Measurements from ENCODE around the gene PBXIP1. TPM values are rescaled to one million over a fixed set of nuclear protein-coding genes. Genes with fewer than 3 reads are reported as not detected.

Gene PBXIP1
- total and polyA plus RNA-seq, 2 of the 13 experiments (the other 11 are each of a cell fraction or from before 2014, with no cell fraction given) = 16.3 to 31.9 TPM

DNA sequence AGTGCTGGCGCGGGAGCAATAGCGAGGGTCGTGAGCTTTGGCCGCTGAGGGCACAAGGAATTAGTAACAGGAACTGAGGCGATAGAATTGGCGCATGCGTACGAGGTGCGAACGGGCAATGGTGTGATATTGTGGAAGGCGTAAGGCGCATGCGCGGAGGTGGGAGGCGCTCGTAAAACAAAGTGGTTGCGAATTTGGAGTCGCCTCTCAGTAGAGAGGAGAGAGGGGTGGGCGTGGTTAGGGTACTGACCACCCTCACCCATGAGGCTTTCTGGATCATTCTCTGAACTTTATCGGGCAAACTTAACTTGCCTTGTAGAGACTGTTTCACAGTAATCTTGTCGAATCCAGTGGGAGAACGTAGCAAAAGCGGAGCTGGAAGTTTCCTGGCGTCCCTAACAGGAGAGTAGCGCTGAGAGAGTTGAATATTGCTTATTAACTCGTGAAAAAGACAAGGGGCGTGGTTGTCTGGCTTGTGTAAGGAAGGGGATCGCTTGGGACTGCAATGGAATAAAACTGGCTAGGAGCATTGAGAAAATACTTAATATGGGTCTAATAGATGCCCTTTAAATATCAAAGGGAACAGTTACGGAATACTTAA, 19.0 kb upstream of the PBXIP1 start (continued):
- TF ChIP-seq, protein P1, sequence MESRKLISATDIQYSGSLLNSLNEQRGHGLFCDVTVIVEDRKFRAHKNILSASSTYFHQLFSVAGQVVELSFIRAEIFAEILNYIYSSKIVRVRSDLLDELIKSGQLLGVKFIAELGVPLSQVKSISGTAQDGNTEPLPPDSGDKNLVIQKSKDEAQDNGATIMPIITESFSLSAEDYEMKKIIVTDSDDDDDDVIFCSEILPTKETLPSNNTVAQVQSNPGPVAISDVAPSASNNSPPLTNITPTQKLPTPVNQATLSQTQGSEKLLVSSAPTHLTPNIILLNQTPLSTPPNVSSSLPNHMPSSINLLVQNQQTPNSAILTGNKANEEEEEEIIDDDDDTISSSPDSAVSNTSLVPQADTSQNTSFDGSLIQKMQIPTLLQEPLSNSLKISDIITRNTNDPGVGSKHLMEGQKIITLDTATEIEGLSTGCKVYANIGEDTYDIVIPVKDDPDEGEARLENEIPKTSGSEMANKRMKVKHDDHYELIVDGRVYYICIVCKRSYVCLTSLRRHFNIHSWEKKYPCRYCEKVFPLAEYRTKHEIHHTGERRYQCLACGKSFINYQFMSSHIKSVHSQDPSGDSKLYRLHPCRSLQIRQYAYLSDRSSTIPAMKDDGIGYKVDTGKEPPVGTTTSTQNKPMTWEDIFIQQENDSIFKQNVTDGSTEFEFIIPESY (CRISPR knock-in tag; IDR thresholded peaks at IDR 0.05) = peak; percentile 3; the same call in 1 of the 2 replicates
- TF ChIP-seq, protein P2, sequence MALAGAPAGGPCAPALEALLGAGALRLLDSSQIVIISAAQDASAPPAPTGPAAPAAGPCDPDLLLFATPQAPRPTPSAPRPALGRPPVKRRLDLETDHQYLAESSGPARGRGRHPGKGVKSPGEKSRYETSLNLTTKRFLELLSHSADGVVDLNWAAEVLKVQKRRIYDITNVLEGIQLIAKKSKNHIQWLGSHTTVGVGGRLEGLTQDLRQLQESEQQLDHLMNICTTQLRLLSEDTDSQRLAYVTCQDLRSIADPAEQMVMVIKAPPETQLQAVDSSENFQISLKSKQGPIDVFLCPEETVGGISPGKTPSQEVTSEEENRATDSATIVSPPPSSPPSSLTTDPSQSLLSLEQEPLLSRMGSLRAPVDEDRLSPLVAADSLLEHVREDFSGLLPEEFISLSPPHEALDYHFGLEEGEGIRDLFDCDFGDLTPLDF (CRISPR knock-in tag; IDR thresholded peaks at IDR 0.05) = no peak
- TF ChIP-seq, protein P3, sequence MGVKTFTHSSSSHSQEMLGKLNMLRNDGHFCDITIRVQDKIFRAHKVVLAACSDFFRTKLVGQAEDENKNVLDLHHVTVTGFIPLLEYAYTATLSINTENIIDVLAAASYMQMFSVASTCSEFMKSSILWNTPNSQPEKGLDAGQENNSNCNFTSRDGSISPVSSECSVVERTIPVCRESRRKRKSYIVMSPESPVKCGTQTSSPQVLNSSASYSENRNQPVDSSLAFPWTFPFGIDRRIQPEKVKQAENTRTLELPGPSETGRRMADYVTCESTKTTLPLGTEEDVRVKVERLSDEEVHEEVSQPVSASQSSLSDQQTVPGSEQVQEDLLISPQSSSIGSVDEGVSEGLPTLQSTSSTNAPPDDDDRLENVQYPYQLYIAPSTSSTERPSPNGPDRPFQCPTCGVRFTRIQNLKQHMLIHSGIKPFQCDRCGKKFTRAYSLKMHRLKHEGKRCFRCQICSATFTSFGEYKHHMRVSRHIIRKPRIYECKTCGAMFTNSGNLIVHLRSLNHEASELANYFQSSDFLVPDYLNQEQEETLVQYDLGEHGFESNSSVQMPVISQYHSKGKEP (CRISPR knock-in tag; IDR thresholded peaks at IDR 0.05) = no peak
- TF ChIP-seq, protein P4, sequence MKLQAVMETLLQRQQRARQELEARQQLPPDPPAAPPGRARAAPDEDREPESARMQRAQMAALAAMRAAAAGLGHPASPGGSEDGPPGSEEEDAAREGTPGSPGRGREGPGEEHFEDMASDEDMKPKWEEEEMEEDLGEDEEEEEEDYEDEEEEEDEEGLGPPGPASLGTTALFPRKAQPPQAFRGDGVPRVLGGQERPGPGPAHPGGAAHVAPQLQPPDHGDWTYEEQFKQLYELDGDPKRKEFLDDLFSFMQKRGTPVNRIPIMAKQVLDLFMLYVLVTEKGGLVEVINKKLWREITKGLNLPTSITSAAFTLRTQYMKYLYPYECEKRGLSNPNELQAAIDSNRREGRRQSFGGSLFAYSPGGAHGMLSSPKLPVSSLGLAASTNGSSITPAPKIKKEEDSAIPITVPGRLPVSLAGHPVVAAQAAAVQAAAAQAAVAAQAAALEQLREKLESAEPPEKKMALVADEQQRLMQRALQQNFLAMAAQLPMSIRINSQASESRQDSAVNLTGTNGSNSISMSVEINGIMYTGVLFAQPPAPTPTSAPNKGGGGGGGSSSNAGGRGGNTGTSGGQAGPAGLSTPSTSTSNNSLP (IDR thresholded peaks at IDR 0.05; ENCODE audit: low read depth, low read length) = peak; percentile 34; the same call in 1 of the 2 replicates
- TF ChIP-seq EP300 (IDR thresholded peaks at IDR 0.05; ENCODE audit: low read depth in 2 of 2, low read length in 2 of 2) = no peak; a peak in 1 of 4 replicates
- peak; percentile 36; the same call in 1 of the 2 replicates for TF ChIP-seq EP300 (CRISPR knock-in tag; IDR thresholded peaks at IDR 0.05; ENCODE audit: borderline replicate concordance)
